ENCODE measurements around the gene GRIA1. TPM values are rescaled to one million over a fixed set of nuclear protein-coding genes. Genes with fewer than 3 reads are reported as not detected.
A peak's percentile ranks its signal among the peaks of the same experiment; 100 is the strongest.

The GRIA1 gene
- total RNA-seq, 1 donor from 2014 or later: 0.55 TPM

- no peak overlapping the region for H3K27ac Mint-ChIP-seq (ENCODE audit: unreplicated experiment)
- H3K4me3 Mint-ChIP-seq (ENCODE audit: unreplicated experiment): no peak overlapping the region
- H3K4me1 Mint-ChIP-seq (ENCODE audit: low read depth): no peaks in the 10 kb centered on the region
- DNase-seq (ENCODE audit: low spot score): no peak
- no peak for TF ChIP-seq CTCF (IDR thresholded peaks at IDR 0.05)
- H3K27me3 Mint-ChIP-seq (ENCODE audit: low read depth): peaks cover 8% of the 10 kb centered on the region
- H3K36me3 Mint-ChIP-seq (ENCODE audit: low read depth): no peaks in the 10 kb centered on the region
- H3K9me3 Mint-ChIP-seq (ENCODE audit: low read depth): no peaks in the 10 kb centered on the region
These were observed 217.2 kb downstream of the GRIA1 start for GRCh38 chr5:153707626-153708025.

GRCh38 chr5:153711755-153712154, 221.3 kb downstream of the GRIA1 start:
- H3K27ac Mint-ChIP-seq (ENCODE audit: unreplicated experiment): no peak overlapping the region
- DNase-seq (ENCODE audit: low spot score): no peak
- H3K36me3 Mint-ChIP-seq (ENCODE audit: low read depth): no peaks in the 10 kb centered on the region
- peak; percentile 68 for TF ChIP-seq CTCF (IDR thresholded peaks at IDR 0.05)
- H3K4me1 Mint-ChIP-seq (ENCODE audit: low read depth): peaks cover 8% of the 10 kb centered on the region
- no peaks in the 10 kb centered on the region for H3K27me3 Mint-ChIP-seq (ENCODE audit: low read depth)
- H3K4me3 Mint-ChIP-seq (ENCODE audit: unreplicated experiment): no peak overlapping the region
- no peaks in the 10 kb centered on the region for H3K9me3 Mint-ChIP-seq (ENCODE audit: low read depth)

GRCh38 chr5:153712946-153713345, 222.5 kb downstream of the GRIA1 start:
- no peaks in the 10 kb centered on the region for H3K36me3 Mint-ChIP-seq (ENCODE audit: low read depth)
- DNase-seq (ENCODE audit: low spot score): no peak
- H3K27ac Mint-ChIP-seq (ENCODE audit: unreplicated experiment): no peak overlapping the region
- no peaks in the 10 kb centered on the region for H3K27me3 Mint-ChIP-seq (ENCODE audit: low read depth)
- H3K4me3 Mint-ChIP-seq (ENCODE audit: unreplicated experiment): no peak overlapping the region
- no peaks in the 10 kb centered on the region for H3K9me3 Mint-ChIP-seq (ENCODE audit: low read depth)
- no peak for TF ChIP-seq CTCF (IDR thresholded peaks at IDR 0.05)
- peaks cover 8% of the 10 kb centered on the region for H3K4me1 Mint-ChIP-seq (ENCODE audit: low read depth)

GRCh38 chr5:153713943-153714342, 223.5 kb downstream of the GRIA1 start:
- no peaks in the 10 kb centered on the region for H3K9me3 Mint-ChIP-seq (ENCODE audit: low read depth)
- no peak overlapping the region for H3K4me3 Mint-ChIP-seq (ENCODE audit: unreplicated experiment)
- H3K27me3 Mint-ChIP-seq (ENCODE audit: low read depth): no peaks in the 10 kb centered on the region
- H3K4me1 Mint-ChIP-seq (ENCODE audit: low read depth): peaks cover 8% of the 10 kb centered on the region
- no peaks in the 10 kb centered on the region for H3K36me3 Mint-ChIP-seq (ENCODE audit: low read depth)
- DNase-seq (ENCODE audit: low spot score): no peak
- no peak overlapping the region for H3K27ac Mint-ChIP-seq (ENCODE audit: unreplicated experiment)
- TF ChIP-seq CTCF (IDR thresholded peaks at IDR 0.05): no peak

GRCh38 chr5:153714798-153715197, 224.3 kb downstream of the GRIA1 start:
- no peak for DNase-seq (ENCODE audit: low spot score)
- TF ChIP-seq CTCF (IDR thresholded peaks at IDR 0.05): no peak
- peak overlapping the region; percentile 10 for H3K27ac Mint-ChIP-seq (ENCODE audit: unreplicated experiment)
- H3K4me3 Mint-ChIP-seq (ENCODE audit: unreplicated experiment): no peak overlapping the region
- H3K9me3 Mint-ChIP-seq (ENCODE audit: low read depth): no peaks in the 10 kb centered on the region
- H3K4me1 Mint-ChIP-seq (ENCODE audit: low read depth): peaks cover 8% of the 10 kb centered on the region
- H3K36me3 Mint-ChIP-seq (ENCODE audit: low read depth): no peaks in the 10 kb centered on the region
- no peaks in the 10 kb centered on the region for H3K27me3 Mint-ChIP-seq (ENCODE audit: low read depth)

All from chondrocyte (in vitro differentiated cells).